ENCODE measurements around the gene AFAP1L1.

AFAP1L1 gene

DNA sequence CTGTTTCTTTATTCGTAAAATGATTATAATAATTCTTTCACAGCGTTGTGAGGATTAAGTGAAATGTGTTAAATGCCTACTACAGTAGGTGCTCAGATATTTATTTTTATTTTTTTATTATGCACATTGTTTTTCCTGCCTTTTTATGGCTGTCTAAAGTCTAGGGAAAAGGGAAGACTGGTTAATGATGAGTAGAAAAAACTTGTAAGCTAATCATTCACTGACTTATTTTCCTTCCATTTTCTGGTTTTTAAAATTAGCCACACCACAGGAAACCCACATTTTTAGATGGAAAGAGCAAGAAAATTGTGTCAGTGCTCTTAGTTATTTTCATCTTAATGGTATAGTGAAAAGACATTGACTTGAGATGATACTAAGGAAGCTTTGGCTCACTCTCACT, 82.3 kb downstream of the AFAP1L1 start:
- DNase-seq = no peak

DNA sequence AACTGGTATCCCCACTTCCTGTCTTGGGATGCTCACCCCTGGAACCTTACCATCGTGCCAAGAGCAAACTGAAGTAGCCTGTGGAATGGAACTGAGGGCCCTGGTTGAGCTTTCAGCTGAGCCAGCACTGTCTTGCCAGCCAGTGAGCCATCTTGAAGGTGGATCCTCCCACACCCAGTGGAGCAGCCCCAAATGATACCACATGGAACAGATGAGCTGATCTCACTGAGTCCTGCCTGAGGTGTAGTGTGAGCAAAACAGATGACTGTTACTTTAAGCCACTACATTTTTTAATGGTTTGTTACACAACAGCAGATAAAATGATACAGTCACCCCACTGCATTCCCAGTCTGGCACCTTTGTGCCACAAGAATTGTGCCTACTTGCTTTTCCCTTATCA, 84.0 kb downstream of the AFAP1L1 start:
- no peak for DNase-seq

DNA sequence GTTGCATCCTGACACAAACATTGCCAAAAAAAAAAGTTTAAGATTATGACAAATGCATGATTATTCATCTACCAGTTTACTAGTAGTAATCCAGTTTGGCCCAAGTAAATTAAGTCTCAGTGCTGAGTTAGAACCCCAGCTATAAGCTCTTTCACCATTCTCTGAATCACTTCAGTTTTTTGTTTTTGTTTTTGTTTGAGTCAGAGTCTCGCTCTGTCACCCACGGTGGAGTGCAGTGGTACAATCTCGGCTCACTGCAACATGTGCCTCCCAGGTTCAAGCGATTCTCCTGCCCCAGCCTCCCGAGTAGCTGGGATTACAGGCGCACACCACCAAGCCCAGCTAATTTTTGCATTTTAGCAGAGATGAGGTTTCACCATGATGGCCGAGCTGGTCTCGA, 84.7 kb downstream of the AFAP1L1 start:
- DNase-seq = no peak

DNA sequence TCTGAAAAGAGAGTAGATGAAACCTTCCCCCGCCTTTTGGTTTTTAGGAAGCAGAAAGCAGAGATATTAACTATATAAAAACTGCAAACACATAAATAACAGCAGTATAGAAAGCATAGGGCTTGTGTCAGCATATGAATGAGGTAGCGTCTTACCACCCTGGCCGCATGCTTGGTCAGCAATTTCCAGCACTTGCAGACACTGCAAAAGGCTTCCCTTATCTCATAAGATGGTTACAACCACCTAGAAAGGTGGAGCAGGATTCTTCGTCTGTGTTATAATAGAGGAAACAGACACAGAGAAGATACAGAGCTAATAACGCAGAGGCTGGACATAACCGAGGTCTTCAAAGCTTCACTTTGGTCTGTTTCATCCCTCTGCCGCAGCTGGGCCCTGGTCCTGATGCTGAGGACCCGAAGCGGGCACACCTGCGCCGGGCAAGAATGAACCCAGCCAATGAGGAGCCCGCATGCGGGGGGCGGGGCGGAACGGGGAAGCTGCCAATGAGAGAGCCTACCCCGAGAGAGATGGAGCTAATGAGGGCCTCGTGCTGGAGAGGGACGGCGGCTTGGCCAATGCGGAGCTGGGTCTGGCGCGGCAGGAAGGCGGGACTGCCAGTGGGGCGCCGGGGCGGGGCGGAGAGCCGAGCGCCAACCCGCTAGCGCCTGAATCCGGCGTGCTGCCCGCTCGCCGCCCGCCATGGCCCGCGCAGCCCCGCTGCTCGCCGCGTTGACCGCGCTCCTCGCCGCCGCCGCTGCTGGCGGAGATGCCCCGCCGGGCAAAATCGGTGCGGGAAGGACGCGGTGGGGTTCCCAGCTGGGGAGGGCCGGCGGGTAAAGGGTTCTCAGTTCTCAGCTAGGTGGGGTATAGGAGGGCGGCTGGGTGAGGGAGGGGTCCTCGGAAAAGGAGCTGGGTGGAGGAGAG, 86.0 kb downstream of the AFAP1L1 start, which contains the start of gene PCYOX1L:
Gene PCYOX1L, plus strand, starts transcription at position 677 of the 924 bp plus-strand sequence. Its CDS starts 23 bp downstream, at position 700.
- peak; percentile 95 for DNase-seq

DNA sequence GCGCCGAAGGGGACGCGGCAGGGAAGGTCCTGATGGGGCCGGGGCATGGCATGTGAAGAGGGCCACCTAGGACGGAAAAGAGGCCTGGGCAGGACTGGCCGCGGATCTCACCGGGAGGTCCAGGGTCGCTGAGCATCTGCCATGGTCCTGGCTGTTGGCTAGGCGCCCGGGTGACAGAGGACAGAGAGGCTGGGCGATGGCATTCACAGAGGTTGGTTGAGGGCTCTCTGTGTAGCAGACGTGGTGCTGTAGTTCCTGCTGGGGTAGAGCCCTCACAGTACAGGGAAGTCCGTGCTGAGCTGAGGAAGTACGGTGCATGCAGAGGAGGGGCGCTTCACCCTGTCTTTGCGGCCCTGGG, 86.6 kb downstream of the AFAP1L1 start:
- no peak for DNase-seq

DNA sequence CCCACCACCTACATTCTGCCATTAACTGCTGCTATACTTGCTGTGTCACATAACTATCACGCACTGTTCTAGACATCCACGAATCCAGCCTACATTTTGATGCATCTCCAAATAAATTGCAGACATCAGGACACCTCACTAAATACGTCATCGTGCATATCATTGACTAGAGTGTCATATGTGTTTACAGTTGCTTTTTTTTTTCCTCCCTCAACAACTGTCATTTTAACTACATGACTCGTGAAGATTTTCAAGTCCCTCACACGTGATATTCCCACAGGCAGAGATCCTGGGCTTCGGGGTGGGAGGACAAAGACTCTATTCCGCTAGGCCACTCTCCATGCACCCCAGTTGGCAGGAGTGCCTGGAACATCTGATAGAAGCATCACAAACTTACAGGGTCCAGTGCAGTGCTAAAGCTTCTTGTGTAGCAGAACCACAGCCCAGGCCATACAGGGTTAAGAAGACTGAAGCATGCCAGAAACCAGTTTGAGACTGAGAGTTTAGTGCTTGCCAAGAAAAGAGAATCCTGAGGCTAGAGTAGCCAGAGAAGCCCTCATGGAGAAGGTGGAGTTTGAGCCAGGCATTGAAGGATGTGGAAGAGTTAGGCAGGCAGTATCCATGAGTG, 87.3 kb downstream of the AFAP1L1 start:
- DNase-seq = no peak

DNA sequence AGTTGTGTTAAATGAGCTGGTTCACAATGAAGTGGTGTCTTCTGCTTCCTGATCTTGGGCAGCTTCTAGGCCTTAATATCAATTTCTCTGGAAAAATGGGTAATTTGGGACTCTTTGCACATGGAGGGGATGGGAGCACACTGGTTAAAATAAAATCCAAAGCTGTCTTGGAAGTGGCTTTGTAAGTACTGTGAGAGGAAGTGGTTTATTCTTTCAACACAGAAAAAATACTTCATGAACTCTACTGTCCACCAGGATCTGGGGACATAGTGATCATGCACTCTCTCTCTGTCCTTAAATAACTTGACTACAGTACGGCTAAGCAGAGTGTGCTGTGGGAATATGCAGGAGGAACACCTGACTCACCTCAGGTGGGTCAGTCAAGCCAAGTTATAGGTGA, 88.6 kb downstream of the AFAP1L1 start:
- DNase-seq = no peak

DNA sequence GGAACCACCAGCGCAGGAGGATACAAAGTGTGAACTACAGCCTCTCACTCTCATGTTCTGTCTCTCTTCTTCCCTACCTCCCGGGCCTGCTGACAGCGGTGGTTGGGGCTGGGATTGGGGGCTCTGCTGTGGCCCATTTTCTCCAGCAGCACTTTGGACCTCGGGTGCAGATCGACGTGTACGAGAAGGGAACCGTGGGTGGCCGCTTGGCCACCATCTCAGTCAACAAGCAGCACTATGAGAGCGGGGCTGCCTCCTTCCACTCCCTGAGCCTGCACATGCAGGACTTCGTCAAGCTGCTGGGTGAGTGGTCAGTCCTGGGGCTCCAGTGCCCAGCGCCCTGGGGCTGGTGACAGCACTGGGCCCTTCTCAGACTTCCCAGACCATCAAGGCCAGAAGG, 90.9 kb downstream of the AFAP1L1 start:
- no peak for DNase-seq

DNA sequence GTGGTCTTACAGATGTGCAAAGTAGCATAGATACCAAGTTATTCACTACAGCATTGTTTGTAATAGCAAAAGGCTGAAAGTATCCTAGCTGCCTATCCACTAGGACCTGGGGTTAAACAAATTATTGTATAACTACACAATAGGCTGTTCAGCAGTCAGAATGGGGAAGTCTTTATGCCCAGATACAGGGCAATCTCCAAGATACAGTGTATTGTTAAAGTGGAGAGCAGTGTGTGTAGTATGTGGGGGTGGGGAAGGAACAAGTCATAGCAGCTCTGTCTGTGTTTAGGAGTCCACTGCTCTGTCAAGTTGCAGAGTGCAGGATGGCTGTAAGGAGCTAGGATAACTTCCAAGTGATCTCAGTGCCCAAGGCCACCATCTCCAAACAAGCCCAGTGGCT, 91.7 kb downstream of the AFAP1L1 start:
- DNase-seq = no peak

DNA sequence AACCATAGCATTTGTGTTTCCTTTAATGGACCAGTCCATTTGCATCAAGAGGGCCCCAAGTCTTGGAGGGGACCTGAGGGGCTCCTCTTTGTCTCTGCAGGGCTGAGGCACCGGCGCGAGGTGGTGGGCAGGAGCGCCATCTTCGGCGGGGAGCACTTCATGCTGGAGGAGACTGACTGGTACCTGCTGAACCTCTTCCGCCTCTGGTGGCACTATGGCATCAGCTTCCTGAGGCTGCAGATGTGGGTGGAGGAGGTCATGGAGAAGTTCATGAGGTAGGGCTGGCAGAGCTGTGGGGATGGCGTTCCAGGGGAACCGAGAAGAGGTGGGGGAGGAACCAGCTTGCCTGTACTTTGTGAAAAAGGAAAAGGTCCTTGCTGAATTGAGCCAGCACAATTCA, 92.3 kb downstream of the AFAP1L1 start:
- DNase-seq = no peak

DNA sequence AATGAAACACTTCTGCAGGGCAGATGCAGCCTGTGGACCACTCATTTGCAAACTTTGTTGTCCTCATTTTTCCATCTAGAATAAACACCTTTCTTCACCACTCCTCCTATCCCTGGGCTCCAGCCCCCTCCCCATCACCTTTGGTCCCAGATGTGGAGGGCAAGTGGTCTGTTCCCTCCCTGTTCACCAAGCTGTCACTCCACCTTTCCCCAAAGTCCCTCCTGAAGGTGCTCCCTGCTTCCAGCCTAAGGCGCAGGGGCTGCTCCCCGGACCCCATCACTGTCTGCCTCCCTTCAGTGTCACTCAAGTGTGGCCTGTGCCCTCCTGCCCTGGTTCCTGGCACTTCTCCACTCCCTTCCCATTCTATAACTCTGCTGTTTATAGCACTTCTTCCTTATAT, 93.1 kb downstream of the AFAP1L1 start:
- DNase-seq = no peak

DNA sequence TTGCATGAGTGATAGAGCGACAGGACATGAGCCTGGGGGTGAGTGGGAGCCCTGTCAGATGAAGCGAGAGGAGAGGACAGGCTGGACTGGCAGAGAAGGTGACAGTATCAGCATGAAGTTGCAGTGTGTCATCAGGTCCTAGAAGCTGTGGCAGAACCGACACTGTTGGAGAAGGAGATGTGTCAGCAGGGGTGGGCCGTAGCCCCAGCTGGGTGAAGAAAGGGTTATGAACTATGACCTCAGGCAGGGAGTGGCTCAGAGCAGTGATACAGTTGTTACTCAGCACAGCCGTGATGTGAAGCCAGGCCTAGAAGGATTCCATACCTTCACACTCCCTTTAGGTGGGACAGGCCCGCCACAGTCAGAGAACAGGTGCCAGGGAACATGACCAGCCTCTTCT, 93.8 kb downstream of the AFAP1L1 start:
- no peak for DNase-seq

DNA sequence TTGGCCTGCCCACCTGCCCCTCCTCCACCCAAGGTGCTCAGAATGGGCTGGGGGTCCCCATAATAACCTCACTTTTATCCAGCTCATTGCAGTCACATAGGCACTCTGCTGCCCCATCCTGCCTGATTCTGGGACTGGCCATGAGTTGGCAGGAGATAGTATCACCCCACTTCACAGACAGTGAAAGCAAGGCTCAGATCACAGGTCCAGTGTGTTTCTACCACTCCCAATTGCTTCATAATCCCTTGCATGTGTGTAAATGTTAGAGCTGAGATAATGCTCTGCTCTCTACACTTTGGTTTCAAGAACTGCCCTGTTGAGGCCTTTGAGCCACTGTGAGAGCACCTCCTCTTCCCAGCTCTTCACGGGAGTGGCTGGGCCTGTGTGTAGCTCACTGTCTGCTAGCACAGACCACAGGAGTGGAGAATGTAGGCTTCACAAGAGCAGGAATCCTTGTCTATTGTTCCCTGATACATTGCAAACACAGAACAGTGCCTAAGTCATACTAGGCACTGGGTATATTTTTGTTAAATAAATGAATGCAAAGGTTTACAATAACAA, 94.6 kb downstream of the AFAP1L1 start:
- no peak for DNase-seq

DNA sequence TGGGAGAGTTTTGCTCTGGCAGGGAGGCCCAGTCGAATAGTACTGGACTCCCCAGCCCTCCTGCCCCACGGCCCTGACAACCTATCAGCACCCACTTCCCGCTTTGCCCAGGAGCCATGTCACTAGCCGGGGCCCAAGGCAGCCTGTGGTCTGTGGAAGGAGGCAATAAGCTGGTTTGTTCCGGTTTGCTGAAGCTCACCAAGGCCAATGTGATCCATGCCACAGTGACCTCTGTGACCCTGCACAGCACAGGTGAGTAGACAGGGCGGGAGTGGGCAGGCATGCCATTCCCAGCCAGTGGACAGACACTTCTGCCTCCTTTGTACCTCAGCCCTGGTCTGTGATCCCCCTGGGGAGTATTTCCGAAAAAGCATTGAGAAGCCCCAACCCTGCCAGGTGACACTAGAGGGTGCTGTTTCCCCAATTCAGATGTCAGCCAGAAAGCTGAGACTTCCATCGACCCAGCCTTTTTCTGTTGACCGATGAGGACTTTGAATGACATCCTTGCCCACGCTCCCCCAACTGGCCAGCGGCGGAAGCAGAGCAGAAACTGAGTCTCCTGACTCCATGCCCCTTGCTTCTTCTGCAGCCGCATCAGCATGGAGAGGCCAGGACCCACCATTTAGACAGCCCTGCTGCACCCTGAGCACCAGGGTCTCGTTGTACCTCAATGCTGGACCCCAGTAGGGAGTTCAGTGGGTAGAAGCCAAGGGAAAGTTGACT, 95.8 kb downstream of the AFAP1L1 start:
- DNase-seq = peak; percentile 74

DNA sequence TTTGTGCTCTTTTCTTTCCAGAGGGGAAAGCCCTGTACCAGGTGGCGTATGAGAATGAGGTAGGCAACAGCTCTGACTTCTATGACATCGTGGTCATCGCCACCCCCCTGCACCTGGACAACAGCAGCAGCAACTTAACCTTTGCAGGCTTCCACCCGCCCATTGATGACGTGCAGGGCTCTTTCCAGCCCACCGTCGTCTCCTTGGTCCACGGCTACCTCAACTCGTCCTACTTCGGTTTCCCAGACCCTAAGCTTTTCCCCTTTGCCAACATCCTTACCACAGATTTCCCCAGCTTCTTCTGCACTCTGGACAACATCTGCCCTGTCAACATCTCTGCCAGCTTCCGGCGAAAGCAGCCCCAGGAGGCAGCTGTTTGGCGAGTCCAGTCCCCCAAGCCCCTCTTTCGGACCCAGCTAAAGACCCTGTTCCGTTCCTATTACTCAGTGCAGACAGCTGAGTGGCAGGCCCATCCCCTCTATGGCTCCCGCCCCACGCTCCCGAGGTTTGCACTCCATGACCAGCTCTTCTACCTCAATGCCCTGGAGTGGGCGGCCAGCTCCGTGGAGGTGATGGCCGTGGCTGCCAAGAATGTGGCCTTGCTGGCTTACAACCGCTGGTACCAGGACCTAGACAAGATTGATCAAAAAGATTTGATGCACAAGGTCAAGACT, 96.5 kb downstream of the AFAP1L1 start:
- no peak for DNase-seq

DNA sequence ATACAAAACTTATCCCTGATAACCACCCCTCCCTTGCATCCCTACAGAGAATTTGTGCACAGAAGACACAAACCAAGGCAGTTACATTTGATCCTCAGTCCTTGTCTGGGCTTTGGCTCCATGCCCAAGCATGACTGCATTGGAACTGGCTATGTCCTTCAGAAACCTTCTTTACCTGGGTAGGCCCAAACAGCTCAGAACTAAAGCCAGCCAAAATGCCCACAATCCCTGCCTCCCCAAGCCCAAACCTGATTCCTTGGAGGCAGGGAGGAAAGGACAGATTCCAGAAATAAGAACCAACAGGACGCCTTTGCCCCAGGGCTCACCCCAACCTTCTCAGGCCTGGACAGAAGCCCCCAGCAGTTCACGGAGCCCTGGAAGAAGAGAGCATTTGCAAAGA, 99.2 kb downstream of the AFAP1L1 start:
- DNase-seq = no peak

DNA sequence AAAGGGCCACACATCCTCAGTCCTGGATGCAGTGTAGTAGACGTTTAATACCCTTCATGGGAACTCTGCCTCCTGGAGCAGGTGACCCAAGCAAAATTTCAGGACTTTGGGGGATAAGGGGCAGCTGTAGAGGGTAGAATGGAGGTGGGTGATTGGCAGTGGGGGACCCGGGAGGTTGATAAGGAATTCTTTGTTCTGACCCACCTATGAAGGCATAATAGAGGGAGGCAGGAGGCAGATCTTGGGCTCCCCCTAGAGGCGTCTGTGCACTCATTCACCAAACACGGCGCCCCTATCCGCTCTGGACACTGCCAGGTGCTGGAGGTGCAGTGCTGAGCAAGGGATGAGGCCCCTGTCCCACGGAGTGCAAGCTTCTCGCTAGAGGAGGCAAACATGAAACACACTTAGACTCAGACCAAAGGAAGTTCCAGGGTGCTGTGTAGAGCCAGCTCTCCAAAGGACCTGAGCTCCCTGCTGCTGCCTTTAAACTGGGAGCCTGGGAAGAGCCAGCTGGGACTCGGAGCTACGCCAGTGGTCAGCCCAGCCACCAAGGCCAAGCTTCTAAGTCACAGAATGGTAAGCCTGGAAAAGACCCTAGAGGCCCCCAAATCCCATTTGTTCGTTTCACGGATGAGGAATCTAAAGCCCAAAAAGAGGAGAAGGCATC, 99.8 kb downstream of the AFAP1L1 start:
- peak; percentile 49 for DNase-seq

DNA sequence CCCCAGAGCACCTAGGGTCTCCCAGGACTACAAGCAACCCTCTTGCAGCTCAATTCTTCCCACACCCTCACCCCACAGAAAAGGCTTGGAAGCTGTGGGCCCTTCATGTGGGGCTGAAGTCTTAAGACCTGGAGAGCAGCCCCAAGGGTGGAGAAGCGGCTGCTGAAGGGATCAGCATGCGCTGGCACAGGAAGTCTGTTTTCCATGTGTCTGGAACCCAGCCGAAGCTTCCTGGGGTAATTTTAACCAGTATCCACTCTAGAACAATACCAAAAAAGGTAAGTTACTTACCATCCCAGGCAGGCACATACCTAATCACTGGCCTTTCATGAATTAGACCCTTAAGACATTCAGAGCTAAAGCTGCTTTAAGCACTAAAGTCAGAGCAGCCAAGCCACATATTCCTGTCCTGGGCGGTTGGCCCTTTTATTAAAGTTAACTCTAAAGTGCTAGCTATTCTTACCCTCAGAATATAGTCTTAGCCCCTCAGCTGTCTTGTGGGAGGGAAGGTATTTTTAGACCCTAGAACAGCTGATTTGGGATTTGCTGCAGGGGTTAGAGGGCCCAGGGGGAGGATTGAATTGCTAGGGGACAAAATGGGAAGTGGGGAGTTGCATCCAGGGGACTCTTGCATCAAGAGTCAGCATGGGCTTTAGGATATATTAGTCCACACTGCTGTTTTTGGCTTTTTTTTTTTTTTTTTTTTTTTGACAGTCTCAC, 100.6 kb downstream of the AFAP1L1 start:
- DNase-seq = peak; percentile 56

DNA sequence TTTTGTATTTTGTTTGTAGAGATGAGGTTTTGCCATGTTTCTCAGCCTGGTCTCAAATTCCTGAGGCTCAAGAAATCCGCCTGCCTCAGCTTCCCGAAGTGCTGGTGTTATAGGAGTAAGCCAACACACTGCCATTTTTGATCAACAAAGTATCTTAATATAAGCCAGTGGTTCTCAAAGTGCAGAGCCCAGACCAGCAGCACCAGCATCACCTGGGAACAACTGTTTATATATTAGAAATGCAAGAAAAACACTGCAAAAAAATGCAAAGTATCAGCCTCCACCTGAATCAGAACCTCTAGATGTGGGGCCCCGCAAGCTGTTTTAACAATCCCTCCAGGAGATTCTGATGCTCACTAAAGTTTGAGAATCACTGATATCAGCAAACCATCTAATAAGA, 101.3 kb downstream of the AFAP1L1 start:
- DNase-seq = no peak

DNA sequence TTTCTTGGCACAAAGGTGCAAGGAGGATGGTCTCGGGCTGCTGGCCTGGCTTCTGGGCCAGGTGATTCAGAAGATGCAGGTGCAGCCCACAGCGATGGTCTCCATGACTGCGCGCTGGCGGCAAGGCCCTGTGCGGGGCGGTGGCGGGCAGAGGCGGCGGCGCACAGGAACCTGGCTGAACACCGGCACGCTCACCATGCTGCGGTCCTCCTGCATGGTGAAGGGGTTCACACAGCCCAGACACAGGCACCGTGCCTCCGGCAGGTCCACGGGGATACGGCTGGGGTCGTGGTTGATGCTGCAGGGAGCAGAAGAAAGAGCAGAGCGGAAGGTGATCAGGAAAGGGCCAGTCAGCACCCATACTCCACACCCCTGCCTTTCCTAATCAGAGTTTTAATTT, 102.6 kb downstream of the AFAP1L1 start:
- DNase-seq = no peak

DNA sequence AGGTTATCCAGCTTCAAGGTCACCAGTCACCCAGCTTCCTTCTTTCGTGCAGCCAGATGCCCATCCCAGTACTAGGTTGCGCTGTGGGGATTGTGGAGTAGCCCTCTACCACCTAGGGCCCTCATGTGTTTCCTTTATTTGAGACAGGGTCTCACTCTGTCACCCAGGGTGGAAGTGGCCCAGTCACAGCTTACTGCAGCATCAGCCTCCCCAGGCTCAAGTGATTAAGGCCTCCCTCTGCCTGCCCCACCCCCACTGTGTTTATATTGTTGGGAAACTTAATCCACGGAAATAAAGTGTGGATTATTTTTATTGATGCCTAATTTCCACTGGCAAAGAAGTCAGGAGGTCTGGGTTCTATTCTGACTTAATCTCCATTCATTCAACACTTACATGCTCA, 103.1 kb downstream of the AFAP1L1 start:
- DNase-seq = no peak
